GM21367 (cell line): Measurements from ENCODE around the gene PRMT7.

Experiments
- ATAC-seq: cut with Tn5 transposase; IDR thresholded peaks from one replicate; pipeline ENCODE4 v1.9.1; 2021; ENCODE audit not compliant: unreplicated experiment

The PRMT7 gene

DNA sequence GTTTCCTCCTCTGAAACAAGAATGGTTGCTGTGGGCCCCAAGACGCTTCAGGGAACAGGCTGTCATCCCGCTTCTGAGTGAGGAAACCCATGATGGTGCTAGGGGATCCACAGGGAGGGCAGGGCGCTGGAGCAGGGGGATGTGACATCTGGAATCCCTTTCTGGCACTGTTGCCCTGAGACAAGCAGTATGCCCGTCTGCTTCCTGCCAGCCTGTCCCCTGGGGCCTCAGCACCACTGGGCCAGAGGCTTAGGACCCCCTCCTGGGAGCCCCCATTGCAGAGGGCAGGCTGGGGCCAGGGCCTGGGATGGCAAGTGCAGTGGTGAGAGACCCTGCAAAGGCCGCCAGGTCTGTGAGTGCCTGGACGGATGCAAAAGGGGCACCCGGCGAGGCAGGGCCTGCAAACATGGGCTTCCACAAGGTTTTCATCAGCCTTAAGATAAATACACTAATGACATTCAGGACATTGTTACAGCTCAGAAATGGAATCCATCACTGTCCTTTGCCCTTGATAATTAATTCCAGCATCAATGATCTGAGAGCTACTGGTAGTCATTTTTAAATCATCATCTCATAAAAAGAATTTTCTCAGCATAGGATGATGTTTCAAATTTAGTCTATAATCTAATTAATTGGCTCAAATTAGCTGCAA is 51.6 kb downstream of the PRMT7 start:
- ATAC-seq: no peak

DNA sequence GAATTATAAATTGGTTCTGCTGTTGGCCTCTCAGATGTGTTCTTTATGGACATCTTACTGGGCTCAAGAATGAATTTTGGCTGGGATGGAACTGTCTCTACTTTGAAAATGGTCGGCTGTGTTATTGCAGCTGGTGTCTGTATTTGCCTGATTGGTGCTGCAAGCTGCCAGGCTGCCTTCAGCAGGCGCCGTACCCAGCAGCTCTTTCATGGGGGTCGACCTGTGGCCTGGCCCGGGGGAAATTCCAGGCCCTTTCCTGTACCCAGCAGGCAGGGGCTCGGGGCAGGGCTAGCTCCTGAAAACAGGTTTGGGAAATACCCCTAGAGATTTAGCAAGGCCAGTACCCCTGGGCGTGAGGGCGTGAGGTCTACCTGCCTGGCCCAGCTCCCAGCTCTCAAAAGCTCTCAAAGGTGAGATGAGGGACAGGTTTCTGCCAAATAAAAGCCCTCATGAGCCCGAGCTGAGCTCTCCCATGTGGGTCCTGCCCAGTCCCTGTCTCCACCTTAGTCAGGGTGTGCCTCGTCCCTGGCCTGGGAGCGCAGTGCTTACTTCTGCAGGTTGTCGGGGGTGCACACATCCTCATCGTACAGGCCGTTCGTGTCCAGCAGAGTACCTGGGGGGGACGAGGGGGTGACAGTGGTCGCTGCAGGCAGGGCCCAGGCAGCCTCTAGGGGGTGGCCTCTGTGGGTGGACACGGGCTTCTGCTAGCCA is 52.3 kb downstream of the PRMT7 start:
- ATAC-seq: no peak

DNA sequence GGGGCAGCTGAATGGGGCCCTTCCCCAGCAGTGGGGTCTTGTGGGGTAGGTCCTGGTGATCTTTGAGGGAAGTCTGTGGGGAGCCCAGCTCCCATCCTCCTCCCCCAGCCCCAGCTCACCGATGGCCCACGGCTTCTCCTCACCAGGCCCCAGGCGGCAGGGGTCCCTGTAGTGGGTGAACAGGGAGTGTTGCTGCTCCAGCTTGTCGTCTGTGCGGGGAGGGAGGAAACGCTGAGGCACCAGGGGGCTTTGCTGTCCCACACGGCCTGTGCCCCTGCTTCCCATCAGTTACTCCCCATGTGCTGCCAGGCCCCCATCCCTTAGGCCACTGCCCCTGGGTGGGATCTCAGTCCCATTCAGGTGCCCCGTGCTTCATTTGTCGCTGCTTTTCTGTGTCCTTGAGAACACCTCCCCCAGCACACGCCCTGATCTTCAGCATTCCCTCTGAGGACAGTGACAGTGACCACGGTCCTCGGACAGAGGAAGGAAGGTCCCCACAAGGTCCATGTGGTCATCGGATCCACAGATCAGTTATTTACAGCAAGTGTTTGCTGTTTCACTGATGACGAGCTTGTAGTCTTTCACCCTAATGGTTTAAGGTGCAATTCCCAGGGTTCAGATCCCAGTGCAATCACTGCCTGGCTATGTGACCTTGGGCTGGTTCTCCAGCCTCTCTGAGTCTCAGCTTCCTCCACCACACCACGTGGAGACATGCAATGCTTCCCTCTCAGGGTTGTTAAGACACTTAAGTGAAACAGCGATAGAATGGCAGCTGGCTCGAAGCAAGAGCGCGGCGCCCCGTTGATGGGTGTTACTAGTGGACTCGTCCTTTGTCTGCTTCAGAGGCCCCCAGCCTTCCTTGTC is 53.1 kb downstream of the PRMT7 start:
- no peak for ATAC-seq

DNA sequence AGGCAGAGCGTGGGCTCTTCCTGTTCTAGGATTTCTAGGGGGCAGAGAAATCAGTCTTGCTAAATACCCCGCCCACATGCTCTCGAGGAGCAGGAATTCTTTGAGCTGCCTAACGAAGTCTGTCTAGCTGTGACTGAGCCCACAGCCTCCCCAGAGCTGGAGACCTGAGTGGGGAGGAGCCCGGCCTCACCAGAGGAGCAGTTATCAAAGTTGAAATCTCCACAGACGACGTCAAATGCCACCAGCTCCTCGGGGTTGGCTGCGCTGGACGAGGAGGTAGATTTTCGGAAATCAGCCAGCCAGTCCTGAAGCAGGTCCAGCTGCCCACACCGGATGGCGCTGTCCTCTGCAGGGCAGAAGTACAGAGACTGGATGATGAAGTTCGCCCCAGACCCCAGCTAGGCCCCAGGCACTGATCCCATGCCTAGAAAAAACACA is 53.8 kb downstream of the PRMT7 start:
- ATAC-seq: no peak

DNA sequence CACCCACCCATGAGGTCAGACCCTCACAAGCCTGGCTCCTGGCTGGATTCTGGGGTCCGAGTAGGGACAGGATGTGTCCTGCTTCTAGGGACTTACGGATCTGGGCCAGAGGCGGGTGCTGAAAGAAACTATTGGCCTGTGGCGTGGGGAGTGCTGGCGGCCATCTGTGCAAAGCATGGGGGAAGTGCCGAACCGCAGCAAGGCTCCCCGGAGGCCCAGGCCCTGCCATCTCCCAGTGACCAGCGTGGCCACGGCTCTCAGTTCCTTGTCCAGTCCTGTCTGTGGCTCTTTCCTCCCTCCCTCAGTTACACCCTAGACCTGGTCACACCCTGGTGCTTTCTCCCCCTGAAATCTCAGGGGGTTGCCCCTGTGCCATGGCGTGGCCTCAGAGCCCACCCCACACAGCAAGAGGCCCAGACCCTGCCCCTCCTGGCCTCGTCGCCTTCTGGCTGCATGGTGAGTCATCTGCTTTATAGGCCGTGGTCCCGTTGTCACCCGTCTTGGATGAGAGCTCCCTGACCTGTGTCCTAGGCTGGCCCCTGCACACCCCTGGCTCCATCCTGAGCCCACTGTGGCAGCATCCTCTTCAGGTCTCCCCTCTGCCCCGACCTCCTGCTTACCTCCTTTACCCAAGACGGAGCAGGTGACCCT is 54.5 kb downstream of the PRMT7 start:
- no peak for ATAC-seq

DNA sequence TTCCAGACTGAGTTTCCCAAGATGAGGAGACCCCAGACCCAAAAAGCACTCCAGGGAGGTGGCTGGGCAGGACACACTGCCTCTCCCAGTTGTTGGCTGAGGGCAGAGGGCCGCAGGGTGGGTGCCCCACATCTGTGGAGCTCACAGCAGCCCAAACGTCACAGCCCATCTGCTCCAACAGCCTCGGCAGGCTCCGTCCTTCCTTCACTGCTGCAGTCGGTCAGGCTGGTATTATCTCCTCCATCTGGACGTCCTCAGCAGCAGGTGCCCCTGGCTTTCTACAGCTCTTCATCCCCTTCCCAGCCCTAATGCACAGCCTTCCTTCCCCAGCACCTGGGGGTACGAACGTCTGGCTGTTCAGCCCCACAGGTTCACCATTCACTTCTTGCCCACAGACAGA is 55.2 kb downstream of the PRMT7 start:
- no peak for ATAC-seq

DNA sequence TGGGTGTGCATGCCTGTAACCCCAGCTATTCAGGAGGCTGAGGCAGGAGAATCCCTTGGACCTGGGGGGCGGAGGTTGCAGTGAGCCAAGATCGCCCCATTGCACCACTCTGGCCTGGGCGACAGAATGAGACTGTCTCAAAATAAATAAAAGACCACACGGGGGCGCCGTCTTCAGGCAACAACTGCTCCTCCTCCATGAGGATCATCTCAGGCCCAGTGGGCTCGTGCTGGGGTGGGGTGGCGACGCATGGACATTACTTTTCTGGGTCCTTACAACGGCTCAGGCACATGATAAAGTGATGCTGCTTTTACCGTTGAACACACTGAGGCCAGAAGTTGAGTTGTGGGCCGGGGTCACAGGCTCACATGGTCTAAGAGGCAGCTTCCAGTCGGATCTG is 56.2 kb downstream of the PRMT7 start:
- ATAC-seq: no peak

DNA sequence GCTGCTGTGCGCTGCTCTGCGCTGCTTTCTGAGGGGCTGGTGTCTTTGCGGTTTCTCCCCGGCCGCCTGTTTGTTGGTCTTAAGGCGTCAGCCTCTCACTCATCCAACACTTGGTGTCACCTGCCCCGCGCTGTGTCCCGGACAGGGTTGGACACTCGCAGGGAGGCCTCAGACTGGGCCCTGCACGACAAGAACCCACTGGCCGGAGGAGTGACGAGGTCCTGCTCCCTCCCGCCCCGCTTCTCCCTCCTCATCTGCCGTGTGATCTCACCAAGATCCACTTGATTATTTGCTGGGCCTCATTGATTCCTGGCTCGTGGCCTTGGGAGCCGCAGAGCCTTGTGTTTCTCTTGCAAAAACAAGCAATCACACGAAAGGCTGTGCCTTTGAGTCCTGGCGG is 56.6 kb downstream of the PRMT7 start:
- no peak for ATAC-seq

DNA sequence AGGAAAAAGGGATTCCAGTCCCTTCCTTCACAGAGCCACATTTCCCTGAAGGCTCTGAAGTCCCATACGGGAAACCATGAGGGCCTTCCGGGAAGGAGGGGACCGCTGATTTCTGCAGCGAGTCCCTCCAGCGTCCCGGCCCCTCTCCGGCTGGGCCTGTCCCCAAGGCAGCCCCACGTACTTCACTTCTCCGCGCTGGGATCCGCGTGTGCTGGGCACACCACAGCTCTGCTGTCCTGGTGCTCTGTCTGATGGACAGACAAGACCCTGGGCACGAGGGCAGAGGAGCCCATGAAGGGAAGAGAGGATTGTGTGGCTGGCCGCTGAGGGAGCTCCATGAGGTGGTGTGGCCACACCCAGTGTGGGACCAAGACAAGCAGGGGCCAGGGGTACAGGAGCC is 57.1 kb downstream of the PRMT7 start:
- ATAC-seq: no peak

DNA sequence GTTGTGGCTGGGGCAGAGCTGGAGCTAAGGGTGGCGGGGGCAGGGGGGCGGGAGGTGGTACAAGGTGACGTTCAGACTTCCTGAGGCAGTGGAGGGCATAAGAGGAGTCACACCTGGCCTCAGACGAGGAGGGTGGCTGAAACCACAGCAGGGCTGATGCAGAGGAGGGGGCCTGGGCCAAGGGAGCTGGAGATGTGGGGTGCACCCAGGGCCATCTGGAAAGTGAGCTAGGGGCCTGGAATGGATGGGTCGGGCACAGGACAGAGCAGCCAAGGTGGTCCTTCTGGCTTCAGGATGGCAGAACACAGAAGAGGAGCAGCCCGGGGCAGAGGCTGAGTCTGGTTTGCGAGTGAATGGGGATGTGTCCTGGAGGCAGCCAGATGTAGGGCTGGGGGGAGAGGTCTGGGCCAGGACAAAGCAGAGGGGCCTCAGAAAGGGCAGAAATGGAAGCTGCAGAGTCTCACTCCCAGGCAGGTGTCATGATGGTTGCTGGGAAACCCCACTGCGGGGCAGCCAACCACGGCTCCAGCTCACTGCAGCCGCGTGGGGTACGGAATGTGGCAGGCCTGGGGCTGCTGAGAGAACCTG is 57.6 kb downstream of the PRMT7 start:
- no peak for ATAC-seq

DNA sequence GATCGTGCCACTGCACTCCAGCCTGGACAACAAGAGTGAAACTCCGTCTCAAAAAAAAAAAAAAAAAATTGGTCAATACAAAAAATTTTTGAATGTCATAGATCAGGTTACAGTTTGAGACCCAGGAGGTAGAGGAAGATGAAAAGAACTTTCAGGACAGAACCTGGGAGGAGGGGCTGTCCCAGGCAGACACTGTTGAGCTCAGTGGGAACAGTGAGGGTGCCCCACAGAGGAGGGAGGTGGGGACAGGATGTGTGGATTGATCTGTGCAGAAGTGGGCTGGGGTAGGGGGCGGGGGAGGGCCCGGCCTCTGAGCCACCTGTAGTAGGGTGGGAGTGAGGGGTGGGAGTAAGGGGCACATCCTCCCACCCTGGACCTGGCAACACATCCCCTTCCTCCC is 58.3 kb downstream of the PRMT7 start:
- no peak for ATAC-seq

DNA sequence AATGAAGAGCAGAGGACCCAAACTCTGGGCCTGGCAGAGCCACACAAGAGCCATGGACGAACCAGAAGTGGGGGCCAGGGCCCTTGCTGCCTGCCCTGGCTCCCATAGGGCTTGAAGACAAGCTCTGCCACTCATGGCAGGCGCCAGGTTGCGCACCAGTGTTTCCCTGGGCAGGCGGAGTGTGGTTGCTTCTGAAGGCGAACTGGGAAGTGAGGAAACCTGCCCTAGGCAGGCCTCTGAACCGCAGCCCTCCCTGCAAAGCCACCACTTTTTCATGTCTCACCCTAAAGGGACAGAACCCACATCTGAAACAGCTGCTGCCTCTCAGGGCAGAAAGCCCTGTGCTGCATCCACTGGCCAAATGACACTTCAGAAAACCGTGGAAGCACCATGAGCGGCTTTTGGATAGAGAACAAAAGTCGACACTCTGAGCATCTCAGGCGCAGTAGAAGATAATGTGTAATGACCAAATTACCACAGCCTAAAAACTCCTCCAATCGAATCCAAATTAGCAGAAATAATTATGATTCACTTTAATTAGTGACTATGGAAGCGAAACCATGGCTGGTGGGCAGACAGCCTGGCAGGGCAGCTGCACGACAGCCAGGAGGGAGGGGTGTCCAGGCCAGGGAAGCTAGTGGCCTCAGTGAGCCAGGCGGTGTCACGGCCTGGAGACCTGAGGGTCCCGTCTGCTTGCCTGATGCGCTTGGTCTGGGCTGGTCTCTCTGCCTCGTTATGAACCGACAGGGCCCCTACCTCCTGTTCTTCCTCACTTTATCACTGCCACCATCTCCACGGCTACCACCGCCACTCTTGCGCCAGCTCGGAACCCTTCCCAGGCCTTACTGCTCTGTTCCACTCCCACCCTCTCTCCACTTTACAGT is 59.1 kb downstream of the PRMT7 start:
- ATAC-seq: peak; percentile 71

DNA sequence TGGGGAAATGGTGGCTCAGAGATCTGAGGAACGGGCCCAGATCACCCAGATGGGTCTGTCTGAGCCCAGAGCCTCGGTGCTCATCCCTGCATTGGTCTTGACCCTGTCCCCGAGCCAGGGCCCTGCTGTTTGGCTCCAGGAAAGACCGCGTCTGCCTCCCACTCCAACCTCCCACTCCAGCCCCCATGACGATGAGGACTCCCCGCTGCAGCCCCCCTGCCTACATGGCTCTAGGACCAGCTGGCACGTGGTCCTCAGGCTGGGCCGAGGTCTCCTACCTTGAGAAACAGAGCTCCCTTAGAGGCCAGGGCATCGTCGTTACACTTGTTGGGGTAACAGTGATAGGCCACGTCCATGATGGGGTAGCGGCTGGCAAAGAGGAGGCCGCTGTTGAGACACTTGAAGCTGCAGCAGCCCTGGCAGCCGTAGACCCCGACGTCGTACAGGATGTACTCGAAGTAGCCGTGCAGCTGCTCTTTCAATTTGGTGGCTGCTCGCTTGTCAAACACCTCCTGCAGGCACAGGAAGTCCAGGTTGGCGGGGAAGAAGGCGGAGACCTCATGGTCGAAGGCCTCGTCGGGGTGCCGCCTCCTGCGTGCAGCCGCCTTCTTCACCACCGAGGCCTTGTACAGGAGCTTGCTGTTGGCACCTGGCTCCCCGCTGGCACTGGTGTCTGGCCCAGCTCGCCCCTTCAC is 59.9 kb downstream of the PRMT7 start:
- no peak for ATAC-seq

DNA sequence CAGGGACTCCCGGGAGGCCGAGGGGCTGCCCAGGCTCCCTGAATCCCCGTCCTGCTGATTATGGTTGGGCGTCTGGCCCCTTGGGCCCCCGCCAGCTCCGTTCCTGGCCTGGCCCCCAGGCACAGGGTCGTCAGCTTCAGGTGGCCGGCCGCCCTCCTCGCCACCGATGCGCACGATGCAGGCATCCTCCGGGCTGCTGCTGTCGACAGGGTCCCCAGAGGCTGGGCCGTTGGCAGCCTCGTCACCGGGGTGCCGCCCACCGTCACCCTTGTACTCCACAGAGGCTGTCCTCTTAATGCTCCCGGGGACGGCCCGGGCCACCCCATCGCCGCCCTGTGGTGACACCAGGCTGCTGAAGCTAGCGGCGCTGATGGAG is 60.4 kb downstream of the PRMT7 start:
- no peak for ATAC-seq

DNA sequence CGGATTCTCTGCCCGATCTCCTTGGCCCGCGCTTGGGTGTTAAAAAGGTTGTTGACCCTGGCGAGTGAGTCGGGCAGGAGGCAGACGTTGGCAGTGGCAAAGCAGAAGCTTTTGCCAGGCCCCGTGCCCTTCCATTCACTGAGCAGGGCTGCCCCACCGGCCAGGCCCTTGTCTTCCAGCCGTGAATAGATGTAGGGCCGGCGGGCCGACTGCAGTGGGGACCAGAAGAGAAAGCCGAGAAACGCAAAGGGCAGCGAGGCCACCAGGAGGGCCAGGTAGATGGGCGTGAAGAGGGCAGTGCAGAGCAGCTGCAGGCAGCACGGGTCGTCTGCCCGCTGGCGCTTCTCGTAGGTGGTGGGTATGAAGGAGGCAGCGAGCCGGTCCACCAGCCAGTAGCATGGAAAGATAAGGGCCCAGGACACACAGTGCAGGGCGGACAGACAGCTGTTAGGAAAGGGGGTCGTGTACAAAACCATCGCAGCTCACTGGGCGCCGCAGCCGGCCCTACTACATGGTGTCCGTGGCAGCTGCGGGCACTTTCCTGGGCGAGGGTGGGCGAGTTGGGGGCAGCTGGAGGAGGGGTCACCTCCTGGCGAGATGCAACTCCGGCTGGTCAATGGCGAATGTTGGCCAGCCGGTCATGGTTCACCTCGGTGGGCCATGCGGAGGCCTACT is 61.0 kb downstream of the PRMT7 start:
- no peak for ATAC-seq

DNA sequence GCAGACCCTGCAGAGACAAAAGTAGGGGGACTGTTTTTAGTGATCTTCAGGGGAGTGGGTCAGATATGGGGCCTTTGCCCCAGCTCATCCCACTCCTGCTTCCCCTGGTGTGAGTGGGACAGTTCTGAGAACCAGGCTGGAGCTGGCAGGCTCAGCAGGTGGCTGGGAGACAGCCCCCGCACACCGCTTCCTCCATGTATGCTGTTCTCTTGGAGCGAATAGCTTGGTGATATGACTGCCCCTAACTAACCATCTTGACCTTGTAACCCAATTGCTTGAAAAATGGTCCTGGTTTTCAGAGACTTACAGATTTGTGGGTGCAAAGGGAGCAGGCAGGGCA is 61.5 kb downstream of the PRMT7 start:
- ATAC-seq: no peak

DNA sequence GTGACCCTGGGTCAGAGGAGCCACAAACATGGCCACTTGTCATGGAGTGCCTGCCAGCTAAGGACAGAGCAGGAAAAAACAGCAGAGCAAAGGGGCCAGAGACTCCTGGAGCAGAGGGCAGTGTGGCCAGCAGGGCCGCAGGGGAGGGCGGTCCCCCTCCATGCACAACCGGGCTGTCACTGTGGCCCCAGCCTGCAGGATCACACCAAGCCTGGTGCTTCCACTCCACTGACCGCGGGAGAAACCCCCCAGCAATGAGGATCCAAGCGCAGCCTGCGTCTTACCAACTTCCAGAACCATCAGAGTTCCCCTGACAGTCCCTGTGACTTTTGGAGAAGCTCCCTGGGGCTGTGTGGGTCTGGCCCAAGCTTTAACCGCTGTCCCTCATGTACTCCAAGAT is 62.0 kb downstream of the PRMT7 start:
- no peak for ATAC-seq

DNA sequence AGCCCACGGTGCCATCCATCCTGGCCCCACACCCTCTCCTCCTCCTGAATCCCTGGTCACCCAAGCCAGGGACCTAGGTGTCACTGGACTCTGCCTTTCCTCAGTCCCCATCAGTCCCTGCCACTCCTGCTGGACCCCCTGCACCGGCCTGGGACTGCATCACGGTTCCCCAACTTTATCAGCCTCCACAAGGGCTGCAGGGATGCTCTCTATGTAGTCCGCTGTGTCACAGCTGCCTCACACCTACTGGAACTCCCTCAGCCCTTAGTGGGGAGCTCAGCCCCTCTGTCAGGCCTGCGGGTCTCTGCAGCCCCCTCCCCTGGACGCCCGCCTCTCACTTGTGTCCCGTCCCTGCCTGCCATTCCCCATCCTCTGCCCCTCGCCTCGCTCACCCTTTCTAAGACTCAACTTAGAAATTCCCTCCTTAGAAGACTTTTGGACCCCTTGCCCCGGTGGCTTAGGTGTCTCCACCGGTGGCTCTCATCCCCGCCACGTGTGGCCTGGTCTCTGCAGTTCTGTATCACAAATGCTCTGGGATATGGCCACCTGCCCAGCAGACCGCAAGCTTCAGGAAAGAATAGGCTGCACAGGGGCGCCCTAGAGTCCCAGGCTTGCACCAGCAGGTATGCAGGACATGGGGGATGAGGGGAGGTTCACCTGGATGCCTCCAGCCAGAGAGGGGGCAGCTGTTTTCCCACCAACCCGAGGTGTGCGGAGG is 62.9 kb downstream of the PRMT7 start:
- ATAC-seq: no peak
